ENCODE data around the gene CARS1.
"Not testable (repeated sequence)": the region's sequence is repeated elsewhere in the genome, so short reads cannot be mapped to it uniquely, and the experiment has no call there.

Gene CARS1

DNA sequence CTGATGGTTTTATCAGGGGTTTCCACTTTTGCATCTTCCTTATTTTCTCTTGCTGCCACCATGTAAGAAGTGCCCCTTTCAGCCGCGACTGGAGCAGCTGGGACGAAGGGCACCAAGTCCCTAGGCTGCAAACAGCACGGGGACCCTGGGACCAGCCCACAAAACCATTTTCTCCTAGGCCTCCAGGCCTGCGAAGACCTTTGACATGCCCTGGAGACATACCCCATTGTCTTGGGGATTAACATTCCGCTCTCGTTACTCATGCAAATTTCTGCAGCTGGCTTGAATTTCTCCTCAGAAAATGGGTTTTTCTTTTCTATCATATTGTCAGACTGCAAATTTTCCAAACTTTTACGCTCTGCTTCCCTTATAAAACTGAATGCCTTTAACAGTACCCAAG is 6.7 kb upstream of the CARS1 start:
- not testable (repeated sequence) for DNase-seq (ENCODE audit: low read depth in 2 of 3, low spot score in 1 of 3)

- DNase-seq (ENCODE audit: low read depth in 2 of 3, low spot score in 1 of 3): not testable (repeated sequence)
Observed at GRCh38 chr11:3063432-3063831, 6.2 kb upstream of the CARS1 start.

DNA sequence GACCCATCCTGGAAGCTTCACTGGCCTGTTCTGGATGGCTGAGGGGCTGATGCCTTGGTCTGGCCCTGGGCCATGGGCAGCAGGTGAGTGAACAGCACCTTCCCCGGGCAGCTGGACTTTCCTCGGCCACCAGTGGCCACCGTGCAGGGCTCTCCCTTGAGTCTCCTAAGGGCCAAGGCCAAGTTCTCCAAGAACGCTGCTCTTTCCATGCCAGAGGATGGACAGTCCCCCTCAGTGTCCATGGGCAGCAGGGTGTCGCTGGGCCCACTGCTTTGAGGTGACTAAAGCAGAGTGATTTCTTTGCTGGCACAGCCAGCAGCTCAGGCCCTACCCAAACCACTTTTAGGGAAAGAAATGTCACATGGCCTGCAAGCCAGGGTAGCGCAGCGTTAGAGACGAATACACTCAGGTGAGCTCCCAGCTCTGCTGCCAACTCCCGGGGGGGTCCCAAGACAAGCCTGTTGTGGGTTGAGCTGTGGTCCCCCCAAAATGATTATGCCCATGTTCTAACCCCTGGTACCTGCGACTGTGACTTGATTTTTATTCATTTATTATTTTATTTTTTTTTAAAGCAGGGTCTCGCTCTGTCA is 3.3 kb upstream of the CARS1 start:
- no peak for DNase-seq (ENCODE audit: low read depth in 2 of 3, low spot score in 1 of 3)

- DNase-seq (ENCODE audit: low read depth in 2 of 3, low spot score in 1 of 3): no peak
Observed at GRCh38 chr11:3058753-3059664, 1.8 kb upstream of the CARS1 start.

- DNase-seq (ENCODE audit: low read depth in 2 of 3, low spot score in 1 of 3): peak in 1 of 3 donors; percentile 12
Observed at GRCh38 chr11:3056296-3057068, 741 bp downstream of the CARS1 start.

GRCh38 chr11:3055891-3056290 is 1.3 kb downstream of the CARS1 start:
- DNase-seq (ENCODE audit: low read depth in 2 of 3, low spot score in 1 of 3): no peak

GRCh38 chr11:3052567-3052966 is 4.7 kb downstream of the CARS1 start:
- DNase-seq (ENCODE audit: low read depth in 2 of 3, low spot score in 1 of 3): no peak

GRCh38 chr11:3052109-3052479 is 5.1 kb downstream of the CARS1 start:
- DNase-seq (ENCODE audit: low read depth in 2 of 3, low spot score in 1 of 3): no peak

DNA sequence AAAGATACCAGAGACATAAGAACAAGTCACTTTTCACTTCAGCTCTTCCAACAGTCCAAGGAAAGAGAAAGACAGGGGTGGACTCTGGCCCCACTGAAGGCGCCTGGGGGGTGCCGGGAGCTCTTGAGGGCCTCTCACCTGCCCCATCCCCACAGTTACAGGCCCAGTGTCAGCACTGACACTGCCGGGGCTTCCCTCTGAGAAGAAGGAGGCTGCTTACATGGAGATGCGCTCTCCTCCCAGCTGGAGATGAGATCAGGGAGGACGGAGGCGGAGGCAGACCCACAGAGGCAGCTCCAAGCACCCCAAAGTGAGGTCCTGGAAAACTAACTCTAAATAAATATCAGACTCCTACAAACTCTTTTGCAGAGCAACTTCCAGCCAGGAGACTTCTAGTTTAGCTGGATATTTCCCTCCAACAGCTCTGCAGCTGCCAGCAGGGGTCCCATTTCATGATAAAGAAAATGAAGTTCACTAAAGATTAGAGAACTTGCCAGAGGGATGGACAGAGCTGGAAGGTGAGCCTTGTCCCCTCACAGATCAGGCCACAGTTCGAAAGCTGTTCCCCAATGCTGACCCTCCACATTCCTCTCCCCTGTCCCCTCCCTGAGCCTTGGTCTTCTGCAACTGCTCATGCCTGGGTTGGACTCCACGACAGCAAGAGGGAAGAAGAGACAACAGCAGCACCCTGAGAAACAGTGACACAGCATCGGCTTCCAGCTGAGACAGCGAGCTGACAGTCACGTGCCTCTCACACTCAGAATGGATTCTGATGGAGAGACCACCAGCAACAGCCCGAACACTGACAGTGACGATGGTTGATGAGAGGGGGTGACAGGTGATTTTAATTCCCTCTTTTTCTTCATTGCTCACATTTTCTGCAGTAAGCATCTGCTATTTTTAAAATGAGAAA is 5.8 kb downstream of the CARS1 start:
- no peak for DNase-seq (ENCODE audit: low read depth in 2 of 3, low spot score in 1 of 3)

DNA sequence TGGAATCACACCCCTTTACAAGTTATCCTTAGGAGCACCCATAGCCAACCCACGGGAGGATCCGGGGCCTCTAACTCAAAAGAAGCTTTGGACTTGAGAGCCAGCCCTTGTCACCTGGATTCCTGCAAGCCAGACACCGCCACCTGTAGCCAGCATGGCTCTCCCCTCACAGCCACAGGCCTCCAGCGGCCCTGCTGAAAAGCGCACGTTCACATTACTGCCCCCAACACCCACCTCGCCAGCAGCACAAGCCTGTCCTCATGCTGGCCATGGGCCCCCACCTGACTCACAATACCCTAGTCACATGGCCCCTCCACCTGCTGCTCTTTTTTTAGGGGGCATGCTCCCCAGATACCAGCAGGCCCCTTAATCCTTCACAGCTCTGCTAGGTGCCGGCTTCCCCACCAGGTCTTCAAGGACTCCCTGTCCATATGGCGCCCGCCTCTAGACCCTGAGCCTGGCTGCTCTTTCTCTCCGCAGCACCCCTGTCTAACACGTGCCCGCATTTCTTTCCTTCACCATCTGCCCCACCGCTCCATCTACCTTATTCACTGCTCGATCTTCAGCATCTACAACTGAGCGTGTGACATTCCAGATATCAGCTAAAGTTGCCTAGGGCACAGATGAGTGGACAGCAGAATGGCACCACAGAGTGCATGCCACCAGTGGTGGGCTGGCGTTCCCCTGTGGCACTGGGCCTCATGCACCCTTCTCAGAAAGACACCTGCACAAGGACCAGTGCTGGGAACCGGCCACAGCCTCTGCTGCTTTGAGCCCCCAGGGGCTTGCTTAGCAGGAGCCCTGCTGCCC is 6.6 kb downstream of the CARS1 start:
- DNase-seq (ENCODE audit: low read depth in 2 of 3, low spot score in 1 of 3): no peak

- DNase-seq (ENCODE audit: low read depth in 2 of 3, low spot score in 1 of 3): peak; percentile 25 to 62 (median 42)
Observed at GRCh38 chr11:3049430-3050243, 7.6 kb downstream of the CARS1 start.

GRCh38 chr11:3047637-3048036 is 9.6 kb downstream of the CARS1 start:
- no peak for DNase-seq (ENCODE audit: low read depth in 2 of 3, low spot score in 1 of 3)

DNA sequence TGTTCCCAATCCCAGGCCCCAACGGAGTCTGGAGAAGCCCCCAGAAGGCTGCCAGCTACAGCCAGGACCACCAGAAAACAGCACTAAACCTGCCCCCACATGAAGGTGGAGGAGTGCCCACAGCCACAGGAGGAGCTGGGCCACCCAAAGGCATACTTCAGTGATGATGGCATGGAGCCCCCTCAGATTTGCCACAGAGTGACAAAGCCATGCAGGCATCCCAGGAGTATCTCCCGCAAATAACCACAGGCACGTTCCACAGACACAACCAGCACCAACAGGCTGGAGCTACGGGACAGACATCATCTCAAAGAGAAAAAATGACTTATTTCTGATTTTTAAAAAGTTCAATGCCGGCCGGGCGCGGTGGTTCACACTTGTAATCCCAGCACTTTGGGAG is 10.6 kb downstream of the CARS1 start:
- no peak for DNase-seq (ENCODE audit: low read depth in 2 of 3, low spot score in 1 of 3)

DNA sequence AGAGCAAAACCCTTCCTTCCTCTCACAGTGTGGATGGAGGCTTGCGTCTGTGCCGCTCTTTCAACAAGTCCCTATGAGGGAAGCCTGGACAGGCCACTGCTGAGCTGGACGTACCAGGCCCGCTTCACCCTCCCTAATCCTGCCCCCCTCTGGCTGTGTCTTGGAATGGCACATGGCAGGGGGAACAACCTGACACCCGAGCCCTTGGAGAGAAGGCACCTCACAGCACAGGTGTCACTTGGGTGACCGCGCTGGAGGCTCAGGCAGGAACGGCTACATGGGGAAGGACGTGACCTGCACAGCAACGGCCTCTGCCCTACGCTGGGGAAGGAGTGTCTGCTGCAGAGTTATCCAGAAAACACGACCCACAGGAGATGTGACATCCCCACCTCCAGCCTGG is 11.0 kb downstream of the CARS1 start:
- DNase-seq (ENCODE audit: low read depth in 2 of 3, low spot score in 1 of 3): no peak

DNA sequence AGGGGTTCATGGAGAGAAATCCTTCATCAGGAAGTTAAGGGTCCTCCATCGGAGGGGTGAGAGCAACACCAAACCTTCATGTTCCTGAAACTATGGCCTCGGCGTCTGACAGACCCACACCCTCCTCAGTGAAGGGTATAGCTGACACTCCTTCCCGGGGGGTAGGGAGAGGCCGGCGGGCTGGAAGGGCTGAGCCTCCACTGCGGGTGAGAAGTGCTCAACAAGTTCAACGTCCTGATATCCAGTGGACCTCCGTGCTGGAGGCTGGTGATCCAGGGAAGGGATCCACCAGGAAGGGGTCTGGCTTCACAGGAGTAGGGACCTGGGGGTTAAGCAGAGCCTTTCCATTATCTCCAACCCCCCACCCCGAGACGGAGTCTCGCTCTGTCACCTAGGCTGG is 12.3 kb downstream of the CARS1 start:
- DNase-seq (ENCODE audit: low read depth in 2 of 3, low spot score in 1 of 3): no peak

DNA sequence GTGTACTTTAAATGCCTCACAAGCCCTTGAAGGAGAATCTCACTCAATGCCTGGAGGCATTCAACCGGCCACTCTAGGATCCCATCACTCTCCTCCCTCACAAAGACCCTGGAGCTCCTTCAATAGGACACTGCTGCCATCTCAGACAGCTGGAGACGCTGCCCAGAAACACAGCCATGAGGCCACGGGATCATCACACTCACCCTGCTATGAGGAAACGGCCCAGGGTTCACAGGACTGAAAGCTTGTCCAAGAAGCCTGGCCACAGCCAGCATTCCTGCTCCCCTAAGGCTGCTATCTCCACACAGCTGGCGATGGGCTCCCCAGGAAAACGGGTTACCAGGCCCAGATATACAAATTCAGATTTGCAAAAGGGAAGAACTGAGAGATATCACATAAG is 13.2 kb downstream of the CARS1 start:
- no peak for DNase-seq (ENCODE audit: low read depth in 2 of 3, low spot score in 1 of 3)

GRCh38 chr11:3043315-3043871 is 13.8 kb downstream of the CARS1 start:
- DNase-seq (ENCODE audit: low read depth in 2 of 3, low spot score in 1 of 3): no peak

DNA sequence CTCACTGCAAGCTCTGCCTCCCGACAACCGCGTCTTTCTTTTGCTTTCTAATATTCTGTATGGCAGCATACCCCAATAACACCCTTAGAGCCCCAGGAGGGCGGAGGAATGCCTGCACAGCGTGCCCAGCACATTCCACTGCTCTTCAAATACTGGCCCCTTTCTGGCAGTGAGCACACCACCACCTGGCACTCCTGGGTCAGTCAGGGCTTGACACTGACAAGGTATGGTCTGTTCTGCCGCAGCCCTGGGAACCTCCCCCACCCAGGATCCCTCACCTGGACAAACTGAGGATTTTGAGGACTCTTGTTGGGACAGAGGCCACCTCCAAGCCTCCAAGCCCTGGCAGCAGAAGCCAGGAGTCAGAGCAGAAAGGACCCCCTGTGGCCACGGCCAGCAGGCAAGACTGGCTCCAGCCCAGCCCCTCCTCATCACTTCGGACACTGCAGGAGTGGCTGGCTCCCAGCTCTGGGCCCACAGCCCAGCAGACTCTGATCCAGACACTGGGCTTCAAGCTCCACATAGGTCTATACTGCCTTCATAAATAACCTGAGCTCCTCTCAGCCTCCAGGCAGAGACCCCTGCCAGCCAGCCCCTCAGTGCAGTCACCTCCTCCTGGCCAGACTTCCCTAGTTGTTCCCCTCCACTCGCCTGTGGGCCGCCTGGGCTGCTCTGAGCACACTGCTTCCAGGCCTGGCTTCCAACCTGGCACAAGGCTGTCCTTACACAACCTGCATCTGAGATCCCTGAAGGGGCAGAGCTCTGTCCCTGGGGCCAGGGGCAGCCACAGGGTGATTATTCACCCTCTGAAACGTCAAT is 14.5 kb downstream of the CARS1 start:
- DNase-seq (ENCODE audit: low read depth in 2 of 3, low spot score in 1 of 3): no peak
